Right hindlimb (tissue), 1 donor: ENCODE results near the gene NPBWR2.

Source experiments
- DNase-seq: peaks from one replicate; pipeline ENCODE4 v3.0.0-alpha.2; 2018

NPBWR2 gene

GRCh38 chr20:64106981-64107735, at the start of gene NPBWR2:
Gene NPBWR2 (minus strand): TSS chr20:64107565. CDS start chr20:64106831, 734 bp downstream.
- peak; percentile 33 for DNase-seq

- no peak for DNase-seq
Measured at GRCh38 chr20:64156136-64156885, 48.9 kb upstream of the NPBWR2 start.

- DNase-seq: no peak
Measured at GRCh38 chr20:64155258-64156135, 48.1 kb upstream of the NPBWR2 start.

GRCh38 chr20:64154590-64155257, 47.4 kb upstream of the NPBWR2 start:
- no peak for DNase-seq

- no peak for DNase-seq
Measured at GRCh38 chr20:64153861-64154589, 46.7 kb upstream of the NPBWR2 start.

GRCh38 chr20:64153410-64153809, 46.0 kb upstream of the NPBWR2 start:
- no peak for DNase-seq

GRCh38 chr20:64152906-64153305, 45.5 kb upstream of the NPBWR2 start:
- DNase-seq: no peak

GRCh38 chr20:64151633-64152530, 44.5 kb upstream of the NPBWR2 start:
- no peak for DNase-seq

- DNase-seq: no peak
Measured at GRCh38 chr20:64150756-64151632, 43.6 kb upstream of the NPBWR2 start.

GRCh38 chr20:64149809-64150560, 42.6 kb upstream of the NPBWR2 start:
- no peak for DNase-seq

GRCh38 chr20:64149141-64149540, 41.8 kb upstream of the NPBWR2 start:
- no peak for DNase-seq

GRCh38 chr20:64148581-64148980, 41.2 kb upstream of the NPBWR2 start:
- no peak for DNase-seq

- no peak for DNase-seq
Measured at GRCh38 chr20:64146936-64147477, 39.6 kb upstream of the NPBWR2 start.

- no peak for DNase-seq
Measured at GRCh38 chr20:64146301-64146935, 39.1 kb upstream of the NPBWR2 start.

- peak; percentile 5 for DNase-seq
Measured at GRCh38 chr20:64145458-64146300, 38.3 kb upstream of the NPBWR2 start.

GRCh38 chr20:64144144-64144912, 37.0 kb upstream of the NPBWR2 start:
- no peak for DNase-seq
